GM12878 (cell line): ENCODE data around the gene DALRD3. TPM values are rescaled to one million over a fixed set of nuclear protein-coding genes. Genes with fewer than 3 reads are reported as not detected.

ENCODE experiments used
- CBFB ChIP-seq: IDR thresholded peaks from 2 replicates; pipeline ENCODE4 v1.6.1; 2016; ENCODE audit warnings: antibody characterized with exemption, low read depth
- IRF4 ChIP-seq: IDR thresholded peaks from 2 replicates; pipeline ENCODE4 v1.6.1; 2011; ENCODE audit warnings: low read depth, low read length
- KAT2A ChIP-seq: conservative IDR thresholded peaks from 2 replicates; pipeline ENCODE4 v1.6.1; 2011; ENCODE audit warnings: low read depth, low read length; ENCODE audit not compliant: control insufficient read depth
- LARP7 ChIP-seq: fragments of 450-650 bp; IDR thresholded peaks from 2 replicates; pipeline ENCODE4 v1.6.1; 2017; ENCODE audit warnings: mild to moderate bottlenecking
- MEF2B ChIP-seq: fragments of 450-650 bp; IDR thresholded peaks from 2 replicates; pipeline ENCODE4 v1.6.1; 2018; ENCODE audit warnings: mild to moderate bottlenecking, moderate library complexity; ENCODE audit not compliant: partially characterized antibody, poor library complexity, severe bottlenecking
- NFIC ChIP-seq: IDR thresholded peaks from 2 replicates; pipeline ENCODE4 v1.6.1; 2012; ENCODE audit warnings: low read depth, mild to moderate bottlenecking, inconsistent platforms, low read length, moderate library complexity
- NR2F1 ChIP-seq: fragments of 450-650 bp; conservative IDR thresholded peaks from 2 replicates; pipeline ENCODE4 v1.6.1; 2017; ENCODE audit warnings: mild to moderate bottlenecking
- SMARCA5 ChIP-seq: fragments of 450-650 bp; IDR thresholded peaks from 2 replicates; pipeline ENCODE4 v1.6.1; 2017; ENCODE audit warnings: mild to moderate bottlenecking
- YY1 ChIP-seq: IDR thresholded peaks from 2 replicates; pipeline ENCODE4 v1.6.1; 2011; ENCODE audit warnings: low read depth, mild to moderate bottlenecking, low read length
- polyA plus RNA-seq, 11 experiments: library from polyadenylated mRNA; depleted of rRNA in 4 of 11; unstranded in 6 of 11; stranded (reverse) in 5 of 11; fragments of >200 nt; fragmentation: Nextera tagmentation in 4 of 11; fragmentation: Illumina TruSeq in 1 of 11; extraction: Ambion mirVana in 4 of 11; extraction: Trizol in 1 of 11; gene quantifications; 1 replicate in 1 of 11; 2 replicates in 10 of 11; pipeline versions ENCODE4 v1.2.1 to v1.2.3, GENCODE V29; 2011 to 2016; ENCODE audit warnings: inconsistent platforms in 2 of 11, missing spikeins in 2 of 11, low read depth in 1 of 11
- total RNA-seq, 4 experiments: library from RNA; depleted of rRNA in 3 of 4; stranded (reverse); fragments of >200 nt in 3 of 4; fragmentation: Illumina TruSeq in 1 of 4; extraction: Trizol in 1 of 4; gene quantifications; 2 replicates each; pipeline versions ENCODE4 v1.2.1 to v1.2.3, GENCODE V29; 2013 to 2021
- TF ChIP-seq, protein P1 (sequence below): fragments of 450-650 bp; IDR thresholded peaks from 2 replicates; pipeline ENCODE4 v1.6.1; 2017; ENCODE audit warnings: mild to moderate bottlenecking, moderate library complexity
- TF ChIP-seq, protein P2 (sequence below): fragments of 450-650 bp; IDR thresholded peaks from 2 replicates; pipeline ENCODE4 v1.6.1; 2018; ENCODE audit warnings: mild to moderate bottlenecking, low read depth, moderate library complexity; ENCODE audit not compliant: partially characterized antibody
- TF ChIP-seq, protein P3 (sequence below): fragments of 450-650 bp; conservative IDR thresholded peaks from 2 replicates; pipeline ENCODE4 v1.6.1; 2017; ENCODE audit warnings: mild to moderate bottlenecking, moderate library complexity
- TF ChIP-seq, protein P4 (sequence below): IDR thresholded peaks from 2 replicates; pipeline ENCODE4 v1.6.1; 2012; ENCODE audit warnings: low read depth, low read length, improper control_type of control experiment
- TF ChIP-seq, protein P5 (sequence below): fragments of 450-650 bp; formaldehyde crosslinking; IDR thresholded peaks from 2 replicates; pipeline ENCODE4 v1.4.0; 2020; ENCODE audit warnings: mild to moderate bottlenecking, moderate library complexity

The DALRD3 gene
- total and polyA plus RNA-seq, 10 of the 15 experiments (the other 5 are each of a cell fraction or from before 2014, with no cell fraction given): 10.1 to 28.2 (median 21.6) TPM

DNA sequence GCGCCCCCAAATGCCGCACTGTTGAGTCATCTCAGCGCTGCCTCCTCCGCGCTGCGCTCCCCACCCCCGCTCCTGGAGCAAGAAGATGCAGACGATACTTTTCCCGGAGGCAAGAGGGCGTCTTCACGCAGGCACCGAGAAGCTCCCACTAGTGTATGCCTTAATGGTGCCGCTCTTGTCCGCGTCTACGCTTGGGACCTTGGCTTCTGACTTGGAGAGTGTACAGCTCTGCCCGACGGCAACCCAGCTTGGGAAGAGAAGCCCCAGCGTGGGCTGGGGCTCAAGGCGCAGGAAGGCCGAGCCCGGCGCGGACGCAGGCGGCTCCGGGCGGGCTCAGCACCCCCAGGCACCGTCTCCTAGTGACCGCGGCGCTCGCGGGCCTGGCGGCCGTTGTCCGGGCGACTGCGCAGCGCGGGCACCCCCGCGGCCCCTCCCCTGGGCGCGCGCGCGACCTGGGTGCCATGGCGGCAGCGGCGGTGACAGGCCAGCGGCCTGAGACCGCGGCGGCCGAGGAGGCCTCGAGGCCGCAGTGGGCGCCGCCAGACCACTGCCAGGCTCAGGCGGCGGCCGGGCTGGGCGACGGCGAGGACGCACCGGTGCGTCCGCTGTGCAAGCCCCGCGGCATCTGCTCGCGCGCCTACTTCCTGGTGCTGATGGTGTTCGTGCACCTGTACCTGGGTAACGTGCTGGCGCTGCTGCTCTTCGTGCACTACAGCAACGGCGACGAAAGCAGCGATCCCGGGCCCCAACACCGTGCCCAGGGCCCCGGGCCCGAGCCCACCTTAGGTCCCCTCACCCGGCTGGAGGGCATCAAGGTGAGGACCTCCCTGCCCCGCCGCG, 28.4 kb downstream of the DALRD3 start, which contains the start of gene P4HTM (continued):
- TF ChIP-seq, protein P1, sequence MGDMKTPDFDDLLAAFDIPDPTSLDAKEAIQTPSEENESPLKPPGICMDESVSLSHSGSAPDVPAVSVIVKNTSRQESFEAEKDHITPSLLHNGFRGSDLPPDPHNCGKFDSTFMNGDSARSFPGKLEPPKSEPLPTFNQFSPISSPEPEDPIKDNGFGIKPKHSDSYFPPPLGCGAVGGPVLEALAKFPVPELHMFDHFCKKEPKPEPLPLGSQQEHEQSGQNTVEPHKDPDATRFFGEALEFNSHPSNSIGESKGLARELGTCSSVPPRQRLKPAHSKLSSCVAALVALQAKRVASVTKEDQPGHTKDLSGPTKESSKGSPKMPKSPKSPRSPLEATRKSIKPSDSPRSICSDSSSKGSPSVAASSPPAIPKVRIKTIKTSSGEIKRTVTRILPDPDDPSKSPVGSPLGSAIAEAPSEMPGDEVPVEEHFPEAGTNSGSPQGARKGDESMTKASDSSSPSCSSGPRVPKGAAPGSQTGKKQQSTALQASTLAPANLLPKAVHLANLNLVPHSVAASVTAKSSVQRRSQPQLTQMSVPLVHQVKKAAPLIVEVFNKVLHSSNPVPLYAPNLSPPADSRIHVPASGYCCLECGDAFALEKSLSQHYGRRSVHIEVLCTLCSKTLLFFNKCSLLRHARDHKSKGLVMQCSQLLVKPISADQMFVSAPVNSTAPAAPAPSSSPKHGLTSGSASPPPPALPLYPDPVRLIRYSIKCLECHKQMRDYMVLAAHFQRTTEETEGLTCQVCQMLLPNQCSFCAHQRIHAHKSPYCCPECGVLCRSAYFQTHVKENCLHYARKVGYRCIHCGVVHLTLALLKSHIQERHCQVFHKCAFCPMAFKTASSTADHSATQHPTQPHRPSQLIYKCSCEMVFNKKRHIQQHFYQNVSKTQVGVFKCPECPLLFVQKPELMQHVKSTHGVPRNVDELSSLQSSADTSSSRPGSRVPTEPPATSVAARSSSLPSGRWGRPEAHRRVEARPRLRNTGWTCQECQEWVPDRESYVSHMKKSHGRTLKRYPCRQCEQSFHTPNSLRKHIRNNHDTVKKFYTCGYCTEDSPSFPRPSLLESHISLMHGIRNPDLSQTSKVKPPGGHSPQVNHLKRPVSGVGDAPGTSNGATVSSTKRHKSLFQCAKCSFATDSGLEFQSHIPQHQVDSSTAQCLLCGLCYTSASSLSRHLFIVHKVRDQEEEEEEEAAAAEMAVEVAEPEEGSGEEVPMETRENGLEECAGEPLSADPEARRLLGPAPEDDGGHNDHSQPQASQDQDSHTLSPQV: no peak
- TF ChIP-seq YY1 (peak; percentile 88), KAT2A (no peak), SMARCA5 (peak; percentile 64; the same call in 1 of the 2 replicates), MEF2B (no peak), IRF4 (peak; percentile 79), CBFB (no peak), NFIC (no peak), LARP7 (peak; percentile 79), NR2F1 (peak; percentile 41)
- TF ChIP-seq, protein P2, sequence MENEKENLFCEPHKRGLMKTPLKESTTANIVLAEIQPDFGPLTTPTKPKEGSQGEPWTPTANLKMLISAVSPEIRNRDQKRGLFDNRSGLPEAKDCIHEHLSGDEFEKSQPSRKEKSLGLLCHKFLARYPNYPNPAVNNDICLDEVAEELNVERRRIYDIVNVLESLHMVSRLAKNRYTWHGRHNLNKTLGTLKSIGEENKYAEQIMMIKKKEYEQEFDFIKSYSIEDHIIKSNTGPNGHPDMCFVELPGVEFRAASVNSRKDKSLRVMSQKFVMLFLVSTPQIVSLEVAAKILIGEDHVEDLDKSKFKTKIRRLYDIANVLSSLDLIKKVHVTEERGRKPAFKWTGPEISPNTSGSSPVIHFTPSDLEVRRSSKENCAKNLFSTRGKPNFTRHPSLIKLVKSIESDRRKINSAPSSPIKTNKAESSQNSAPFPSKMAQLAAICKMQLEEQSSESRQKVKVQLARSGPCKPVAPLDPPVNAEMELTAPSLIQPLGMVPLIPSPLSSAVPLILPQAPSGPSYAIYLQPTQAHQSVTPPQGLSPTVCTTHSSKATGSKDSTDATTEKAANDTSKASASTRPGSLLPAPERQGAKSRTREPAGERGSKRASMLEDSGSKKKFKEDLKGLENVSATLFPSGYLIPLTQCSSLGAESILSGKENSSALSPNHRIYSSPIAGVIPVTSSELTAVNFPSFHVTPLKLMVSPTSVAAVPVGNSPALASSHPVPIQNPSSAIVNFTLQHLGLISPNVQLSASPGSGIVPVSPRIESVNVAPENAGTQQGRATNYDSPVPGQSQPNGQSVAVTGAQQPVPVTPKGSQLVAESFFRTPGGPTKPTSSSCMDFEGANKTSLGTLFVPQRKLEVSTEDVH: no peak
- TF ChIP-seq, protein P3, sequence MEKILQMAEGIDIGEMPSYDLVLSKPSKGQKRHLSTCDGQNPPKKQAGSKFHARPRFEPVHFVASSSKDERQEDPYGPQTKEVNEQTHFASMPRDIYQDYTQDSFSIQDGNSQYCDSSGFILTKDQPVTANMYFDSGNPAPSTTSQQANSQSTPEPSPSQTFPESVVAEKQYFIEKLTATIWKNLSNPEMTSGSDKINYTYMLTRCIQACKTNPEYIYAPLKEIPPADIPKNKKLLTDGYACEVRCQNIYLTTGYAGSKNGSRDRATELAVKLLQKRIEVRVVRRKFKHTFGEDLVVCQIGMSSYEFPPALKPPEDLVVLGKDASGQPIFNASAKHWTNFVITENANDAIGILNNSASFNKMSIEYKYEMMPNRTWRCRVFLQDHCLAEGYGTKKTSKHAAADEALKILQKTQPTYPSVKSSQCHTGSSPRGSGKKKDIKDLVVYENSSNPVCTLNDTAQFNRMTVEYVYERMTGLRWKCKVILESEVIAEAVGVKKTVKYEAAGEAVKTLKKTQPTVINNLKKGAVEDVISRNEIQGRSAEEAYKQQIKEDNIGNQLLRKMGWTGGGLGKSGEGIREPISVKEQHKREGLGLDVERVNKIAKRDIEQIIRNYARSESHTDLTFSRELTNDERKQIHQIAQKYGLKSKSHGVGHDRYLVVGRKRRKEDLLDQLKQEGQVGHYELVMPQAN: peak; percentile 88; the same call in 1 of the 2 replicates
- TF ChIP-seq, protein P4, sequence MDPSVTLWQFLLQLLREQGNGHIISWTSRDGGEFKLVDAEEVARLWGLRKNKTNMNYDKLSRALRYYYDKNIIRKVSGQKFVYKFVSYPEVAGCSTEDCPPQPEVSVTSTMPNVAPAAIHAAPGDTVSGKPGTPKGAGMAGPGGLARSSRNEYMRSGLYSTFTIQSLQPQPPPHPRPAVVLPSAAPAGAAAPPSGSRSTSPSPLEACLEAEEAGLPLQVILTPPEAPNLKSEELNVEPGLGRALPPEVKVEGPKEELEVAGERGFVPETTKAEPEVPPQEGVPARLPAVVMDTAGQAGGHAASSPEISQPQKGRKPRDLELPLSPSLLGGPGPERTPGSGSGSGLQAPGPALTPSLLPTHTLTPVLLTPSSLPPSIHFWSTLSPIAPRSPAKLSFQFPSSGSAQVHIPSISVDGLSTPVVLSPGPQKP: no peak; the same call in 1 of the 2 replicates
- TF ChIP-seq, protein P5, sequence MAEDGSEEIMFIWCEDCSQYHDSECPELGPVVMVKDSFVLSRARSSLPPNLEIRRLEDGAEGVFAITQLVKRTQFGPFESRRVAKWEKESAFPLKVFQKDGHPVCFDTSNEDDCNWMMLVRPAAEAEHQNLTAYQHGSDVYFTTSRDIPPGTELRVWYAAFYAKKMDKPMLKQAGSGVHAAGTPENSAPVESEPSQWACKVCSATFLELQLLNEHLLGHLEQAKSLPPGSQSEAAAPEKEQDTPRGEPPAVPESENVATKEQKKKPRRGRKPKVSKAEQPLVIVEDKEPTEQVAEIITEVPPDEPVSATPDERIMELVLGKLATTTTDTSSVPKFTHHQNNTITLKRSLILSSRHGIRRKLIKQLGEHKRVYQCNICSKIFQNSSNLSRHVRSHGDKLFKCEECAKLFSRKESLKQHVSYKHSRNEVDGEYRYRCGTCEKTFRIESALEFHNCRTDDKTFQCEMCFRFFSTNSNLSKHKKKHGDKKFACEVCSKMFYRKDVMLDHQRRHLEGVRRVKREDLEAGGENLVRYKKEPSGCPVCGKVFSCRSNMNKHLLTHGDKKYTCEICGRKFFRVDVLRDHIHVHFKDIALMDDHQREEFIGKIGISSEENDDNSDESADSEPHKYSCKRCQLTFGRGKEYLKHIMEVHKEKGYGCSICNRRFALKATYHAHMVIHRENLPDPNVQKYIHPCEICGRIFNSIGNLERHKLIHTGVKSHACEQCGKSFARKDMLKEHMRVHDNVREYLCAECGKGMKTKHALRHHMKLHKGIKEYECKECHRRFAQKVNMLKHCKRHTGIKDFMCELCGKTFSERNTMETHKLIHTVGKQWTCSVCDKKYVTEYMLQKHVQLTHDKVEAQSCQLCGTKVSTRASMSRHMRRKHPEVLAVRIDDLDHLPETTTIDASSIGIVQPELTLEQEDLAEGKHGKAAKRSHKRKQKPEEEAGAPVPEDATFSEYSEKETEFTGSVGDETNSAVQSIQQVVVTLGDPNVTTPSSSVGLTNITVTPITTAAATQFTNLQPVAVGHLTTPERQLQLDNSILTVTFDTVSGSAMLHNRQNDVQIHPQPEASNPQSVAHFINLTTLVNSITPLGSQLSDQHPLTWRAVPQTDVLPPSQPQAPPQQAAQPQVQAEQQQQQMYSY (CRISPR knock-in tag): no peak
